Thymus (tissue), 2 donors: ENCODE results near the gene PLLP. TPM values are rescaled to one million over a fixed set of nuclear protein-coding genes. Genes with fewer than 3 reads are reported as not detected.

Source experiments
- polyA plus RNA-seq: library from polyadenylated mRNA; stranded (reverse); fragments of 200-250 nt; gene quantifications from one replicate; pipeline ENCODE4 v1.2.3, GENCODE V29; 2013
- total RNA-seq: library from RNA; stranded (reverse); fragments of 120-200 nt; gene quantifications from one replicate; pipeline ENCODE4 v1.2.4, GENCODE V29; 2013
- donor health status: healthy.

Gene PLLP
- total and polyA plus RNA-seq, 2 donors = 1.2 to 4.9 TPM

Other genes starting within 250 kb of the PLLP start
- 6.5 TPM for gene CPNE2, start 192.1 kb downstream of the PLLP start, total RNA-seq
- gene CPNE2, start 192.1 kb downstream of the PLLP start, polyA plus RNA-seq = 27.5 TPM
- 81.8 TPM for gene PSME3IP1, start 98.6 kb downstream of the PLLP start, total RNA-seq
- gene PSME3IP1, start 98.6 kb downstream of the PLLP start, polyA plus RNA-seq = 93.1 TPM
- gene RSPRY1, start 98.3 kb downstream of the PLLP start, total RNA-seq = 29.6 TPM
- 19.4 TPM for gene RSPRY1, start 98.3 kb downstream of the PLLP start, polyA plus RNA-seq
- gene ARL2BP, start 39.4 kb downstream of the PLLP start, total RNA-seq = 41.4 TPM
- 54.7 TPM for gene ARL2BP, start 39.4 kb downstream of the PLLP start, polyA plus RNA-seq
- 1.8 TPM for gene CCL22, start 74.1 kb upstream of the PLLP start, total RNA-seq
- gene CCL22, start 74.1 kb upstream of the PLLP start, polyA plus RNA-seq = 11.0 TPM
- 1.4 TPM for gene CX3CL1, start 87.8 kb upstream of the PLLP start, total RNA-seq
- 7.2 TPM for gene CX3CL1, start 87.8 kb upstream of the PLLP start, polyA plus RNA-seq
- 32.6 TPM for gene CCL17, start 120.1 kb upstream of the PLLP start, total RNA-seq
- gene CCL17, start 120.1 kb upstream of the PLLP start, polyA plus RNA-seq = 38.6 TPM
- gene CIAPIN1, start 162.7 kb upstream of the PLLP start, total RNA-seq = 49.8 TPM
- 61.9 TPM for gene CIAPIN1, start 162.7 kb upstream of the PLLP start, polyA plus RNA-seq
- 42.4 TPM for gene COQ9, start 162.8 kb upstream of the PLLP start, total RNA-seq
- 67.5 TPM for gene COQ9, start 162.8 kb upstream of the PLLP start, polyA plus RNA-seq
- 60.6 TPM for gene POLR2C, start 178.0 kb upstream of the PLLP start, total RNA-seq
- gene POLR2C, start 178.0 kb upstream of the PLLP start, polyA plus RNA-seq = 56.5 TPM
- gene DOK4, start 201.8 kb upstream of the PLLP start, total RNA-seq = 4.1 TPM
- 11.8 TPM for gene DOK4, start 201.8 kb upstream of the PLLP start, polyA plus RNA-seq